Measurements from ENCODE around the gene ARL13B.

- TF ChIP-seq CTCF (IDR thresholded peaks at IDR 0.05) (no peak), POLR2A (IDR thresholded peaks at IDR 0.05) (no peak)
Observed at GRCh38 chr3:94063496-94064119, 83.7 kb downstream of the ARL13B start.
